ENCODE results near the gene TOP1.

TOP1 gene

GRCh38 chr20:41044409-41045062, 15.9 kb downstream of the TOP1 start:
- no peak for TF ChIP-seq CTCF (IDR thresholded peaks at IDR 0.05; ENCODE audit: control insufficient read depth, extremely low read depth, insufficient read depth)
- no peak for DNase-seq (ENCODE audit: low read depth)
- no peak overlapping the region for H3K4me3 ChIP-seq (ENCODE audit: low read depth, low read length)

GRCh38 chr20:41045671-41046070, 17.0 kb downstream of the TOP1 start:
- no peak for DNase-seq (ENCODE audit: low read depth)
- no peak for TF ChIP-seq CTCF (IDR thresholded peaks at IDR 0.05; ENCODE audit: control insufficient read depth, extremely low read depth, insufficient read depth)
- H3K4me3 ChIP-seq (ENCODE audit: low read depth, low read length) = no peak overlapping the region

- no peak overlapping the region for H3K4me3 ChIP-seq (ENCODE audit: low read depth, low read length)
Observed at GRCh38 chr20:41046716-41047115, 18.1 kb downstream of the TOP1 start.

GRCh38 chr20:41047279-41047974, 18.8 kb downstream of the TOP1 start:
- DNase-seq (ENCODE audit: low read depth) = no peak
- H3K4me3 ChIP-seq (ENCODE audit: low read depth, low read length) = no peak overlapping the region
- no peak for TF ChIP-seq CTCF (IDR thresholded peaks at IDR 0.05; ENCODE audit: control insufficient read depth, extremely low read depth, insufficient read depth)

More at GRCh38 chr20:41046716-41047115, 18.1 kb downstream of the TOP1 start:
- DNase-seq (ENCODE audit: low read depth) = no peak
- no peak for TF ChIP-seq CTCF (IDR thresholded peaks at IDR 0.05; ENCODE audit: control insufficient read depth, extremely low read depth, insufficient read depth)

- TF ChIP-seq CTCF (IDR thresholded peaks at IDR 0.05; ENCODE audit: control insufficient read depth, extremely low read depth, insufficient read depth) = no peak
- H3K4me3 ChIP-seq (ENCODE audit: low read depth, low read length) = 0 out of 2 replicates have a peak overlapping the region, but pooled peaks have one; percentile 22
- no peak for DNase-seq (ENCODE audit: low read depth)
Observed at GRCh38 chr20:41047975-41048305, 19.3 kb downstream of the TOP1 start.

GRCh38 chr20:41048461-41049301, 20.1 kb downstream of the TOP1 start:
- TF ChIP-seq CTCF (IDR thresholded peaks at IDR 0.05; ENCODE audit: control insufficient read depth, extremely low read depth, insufficient read depth) = no peak
- peak overlapping the region; percentile 22 for H3K4me3 ChIP-seq (ENCODE audit: low read depth, low read length)
- DNase-seq (ENCODE audit: low read depth) = no peak
